NCI-H2107 (cell line): ENCODE data around the gene APPL2.

ENCODE experiments used
- DNase-seq: peaks from one replicate; lab custom pipeline; 2025; lab: John Stamatoyannopoulos, UW

The APPL2 gene

GRCh38 chr12:105222284-105222655, 13.7 kb downstream of the APPL2 start:
- DNase-seq, result no peak

GRCh38 chr12:105221583-105222283, 14.2 kb downstream of the APPL2 start:
- peak; percentile 83 for DNase-seq

- DNase-seq, result no peak
Measured at GRCh38 chr12:105220929-105221290, 15.1 kb downstream of the APPL2 start.

- DNase-seq, result no peak
Measured at GRCh38 chr12:105220150-105220928, 15.6 kb downstream of the APPL2 start.

- no peak for DNase-seq
Measured at GRCh38 chr12:105219261-105220028, 16.5 kb downstream of the APPL2 start.

GRCh38 chr12:105218434-105218833, 17.5 kb downstream of the APPL2 start:
- no peak for DNase-seq

GRCh38 chr12:105214670-105215375, 21.2 kb downstream of the APPL2 start:
- no peak for DNase-seq

- no peak for DNase-seq
Measured at GRCh38 chr12:105214148-105214547, 21.8 kb downstream of the APPL2 start.

GRCh38 chr12:105212438-105212837, 23.5 kb downstream of the APPL2 start:
- no peak for DNase-seq

- DNase-seq, result no peak
Measured at GRCh38 chr12:105209091-105209490, 26.9 kb downstream of the APPL2 start.

- no peak for DNase-seq
Measured at GRCh38 chr12:105206686-105207374, 29.1 kb downstream of the APPL2 start.

GRCh38 chr12:105205322-105206048, 30.5 kb downstream of the APPL2 start:
- DNase-seq, result no peak

GRCh38 chr12:105204916-105205315, 31.1 kb downstream of the APPL2 start:
- no peak for DNase-seq

GRCh38 chr12:105204127-105204526, 31.8 kb downstream of the APPL2 start:
- no peak for DNase-seq

GRCh38 chr12:105202202-105202601, 33.8 kb downstream of the APPL2 start:
- no peak for DNase-seq

GRCh38 chr12:105201299-105201698, 34.7 kb downstream of the APPL2 start:
- DNase-seq, result no peak

GRCh38 chr12:105200385-105200784, 35.6 kb downstream of the APPL2 start:
- DNase-seq, result no peak

GRCh38 chr12:105198961-105199360, 37.0 kb downstream of the APPL2 start:
- DNase-seq, result no peak

GRCh38 chr12:105196090-105196489, 39.9 kb downstream of the APPL2 start:
- no peak for DNase-seq

GRCh38 chr12:105194947-105195346, 41.0 kb downstream of the APPL2 start:
- DNase-seq, result no peak
